Measurements from ENCODE around the gene LAMB3. TPM values are rescaled to one million over a fixed set of nuclear protein-coding genes. Genes with fewer than 3 reads are reported as not detected.

LAMB3 gene
- total and polyA plus RNA-seq, 10 donors, result 0.43 to 3.4 (median 0.80) TPM

DNA sequence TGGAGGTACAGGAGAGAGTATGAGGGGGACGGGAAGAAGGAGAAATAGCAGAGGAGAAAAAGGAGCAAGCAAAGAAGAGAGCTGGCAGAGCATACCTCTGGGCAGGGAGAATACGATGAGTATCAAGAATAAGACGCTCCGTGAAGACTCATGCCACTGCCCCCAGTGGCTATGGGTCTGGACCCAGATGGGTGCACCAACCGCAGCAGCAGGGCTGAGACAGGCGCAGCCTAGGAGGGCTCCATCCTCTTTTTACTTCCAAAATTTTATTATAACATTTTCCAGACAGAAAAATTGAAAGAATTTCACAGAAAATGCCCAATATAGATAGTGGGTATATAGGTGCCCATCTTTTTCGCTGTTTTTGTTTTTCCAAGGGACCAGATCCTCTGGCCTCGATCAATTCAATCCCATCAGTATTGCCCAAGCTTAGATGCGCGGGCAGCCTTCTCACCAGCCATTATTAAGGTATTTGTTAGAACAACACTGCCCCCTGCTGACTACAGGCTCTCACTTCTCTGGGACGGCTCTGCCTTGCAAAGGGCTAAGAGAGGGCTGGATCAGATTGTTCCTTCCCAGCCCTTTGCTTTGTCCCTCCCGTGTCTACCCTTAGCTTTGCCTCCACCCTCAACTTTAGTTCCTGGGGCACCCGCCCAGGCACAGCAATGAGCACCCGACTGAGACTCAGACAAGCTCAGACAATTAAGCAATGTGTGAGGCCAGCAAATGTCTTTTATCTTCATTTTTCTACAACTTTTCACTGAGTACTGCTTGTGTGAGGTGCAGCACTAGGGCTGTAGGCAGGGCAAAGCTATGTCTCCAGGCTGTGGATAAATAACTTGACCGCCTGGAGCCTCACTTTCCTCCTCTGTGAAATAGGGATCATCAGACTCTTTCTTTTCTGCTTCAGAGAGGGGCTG lies 86.2 kb downstream of the LAMB3 start:
- no peaks in the 10 kb centered on the region for H3K36me3 ChIP-seq
- H3K27ac ChIP-seq, result no peak overlapping the region
- TF ChIP-seq, protein P1, sequence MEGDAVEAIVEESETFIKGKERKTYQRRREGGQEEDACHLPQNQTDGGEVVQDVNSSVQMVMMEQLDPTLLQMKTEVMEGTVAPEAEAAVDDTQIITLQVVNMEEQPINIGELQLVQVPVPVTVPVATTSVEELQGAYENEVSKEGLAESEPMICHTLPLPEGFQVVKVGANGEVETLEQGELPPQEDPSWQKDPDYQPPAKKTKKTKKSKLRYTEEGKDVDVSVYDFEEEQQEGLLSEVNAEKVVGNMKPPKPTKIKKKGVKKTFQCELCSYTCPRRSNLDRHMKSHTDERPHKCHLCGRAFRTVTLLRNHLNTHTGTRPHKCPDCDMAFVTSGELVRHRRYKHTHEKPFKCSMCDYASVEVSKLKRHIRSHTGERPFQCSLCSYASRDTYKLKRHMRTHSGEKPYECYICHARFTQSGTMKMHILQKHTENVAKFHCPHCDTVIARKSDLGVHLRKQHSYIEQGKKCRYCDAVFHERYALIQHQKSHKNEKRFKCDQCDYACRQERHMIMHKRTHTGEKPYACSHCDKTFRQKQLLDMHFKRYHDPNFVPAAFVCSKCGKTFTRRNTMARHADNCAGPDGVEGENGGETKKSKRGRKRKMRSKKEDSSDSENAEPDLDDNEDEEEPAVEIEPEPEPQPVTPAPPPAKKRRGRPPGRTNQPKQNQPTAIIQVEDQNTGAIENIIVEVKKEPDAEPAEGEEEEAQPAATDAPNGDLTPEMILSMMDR (IDR thresholded peaks at IDR 0.05 in 8 of 11, conservative IDR thresholded peaks at IDR 0.05 in 3 of 11), result peak; percentile 14 to 87 (median 65)
- TF ChIP-seq POLR2AphosphoS5 (IDR thresholded peaks at IDR 0.05), result no peak
- H3K27me3 ChIP-seq (replicated peaks in 1 of 7), result peaks cover 0 to 43% (median 12%) of the 10 kb centered on the region in 7 donors
- WGBS, 5 donors, result 34 to 39% (median 39%) methylated on average over 15 of the region's 15 CpGs
- peaks cover 0 to 17% (median 11%) of the 10 kb centered on the region in 6 donors for H3K4me1 ChIP-seq
- intact Hi-C loops (cut with DNase I; ENCODE audit: low total_unique reads), result no loop called here
- H3K4me3 ChIP-seq, result no peak overlapping the region
- DNase-seq, result peak; percentile 80
- H3K9me3 ChIP-seq, result no peaks in the 10 kb centered on the region

Small RNA genes within 50 kb of the gene (microRNA-seq; reads per million reads assigned to microRNA genes)
- gene MIR4260, result 0 reads per million in 3 donors

Other genes starting within 250 kb of the LAMB3 start
- gene CAMK1G, start 68.7 kb downstream of the LAMB3 start, total RNA-seq, result 10 to 100 TPM in 1 of 7 donors, 1 to 10 TPM in 6; 2.7 to 12.2 (median 4.7) TPM
- 1 to 10 TPM in 1 of 3 donors, under 1 TPM in 2; 0.68 to 1.4 (median 0.76) TPM for gene CAMK1G, start 68.7 kb downstream of the LAMB3 start, polyA plus RNA-seq
- 100 to 1,000 TPM in 1 of 7 donors, 10 to 100 TPM in 6; 12.5 to 126 (median 22.3) TPM for gene G0S2, start 23.0 kb upstream of the LAMB3 start, total RNA-seq
- 10 to 100 TPM; 34.2 to 77.0 (median 41.0) TPM for gene G0S2, start 23.0 kb upstream of the LAMB3 start, polyA plus RNA-seq
- gene HSD11B1, start 52.4 kb upstream of the LAMB3 start, total RNA-seq, result 10 to 100 TPM in 2 of 7 donors, 1 to 10 TPM in 5; 1.8 to 14.9 (median 4.2) TPM
- 1 to 10 TPM; 2.6 to 3.5 (median 3.2) TPM for gene HSD11B1, start 52.4 kb upstream of the LAMB3 start, polyA plus RNA-seq
- gene TRAF3IP3, start 103.6 kb upstream of the LAMB3 start, total RNA-seq, result 100 to 1,000 TPM in 4 of 7 donors, 10 to 100 TPM in 3; 97.7 to 134 (median 109) TPM
- gene TRAF3IP3, start 103.6 kb upstream of the LAMB3 start, polyA plus RNA-seq, result 100 to 1,000 TPM in 2 of 3 donors, 10 to 100 TPM in 1; 95.4 to 189 (median 107) TPM
- gene C1orf74, start 132.1 kb upstream of the LAMB3 start, total RNA-seq, result 1 to 10 TPM; 1.0 to 2.7 (median 1.8) TPM
- 1 to 10 TPM in 2 of 3 donors, under 1 TPM in 1; 0.96 to 1.6 (median 1.5) TPM for gene C1orf74, start 132.1 kb upstream of the LAMB3 start, polyA plus RNA-seq
- gene IRF6, start 153.7 kb upstream of the LAMB3 start, total RNA-seq, result 1 to 10 TPM; 3.1 to 5.6 (median 4.0) TPM
- 1 to 10 TPM in 2 of 3 donors, under 1 TPM in 1; 0.59 to 1.6 (median 1.4) TPM for gene IRF6, start 153.7 kb upstream of the LAMB3 start, polyA plus RNA-seq
- 10 to 100 TPM in 3 of 7 donors, 1 to 10 TPM in 4; 8.7 to 13.4 (median 10.0) TPM for gene UTP25, start 175.5 kb upstream of the LAMB3 start, total RNA-seq
- gene UTP25, start 175.5 kb upstream of the LAMB3 start, polyA plus RNA-seq, result 1 to 10 TPM; 1.8 to 3.2 (median 2.2) TPM

All from spleen (tissue), 11 donors.